IPS-20b (cell line): Measurements from ENCODE around the gene NRG4.

Experiments used
- H3K27ac ChIP-seq: one replicate; pipeline ENCODE4 v1.5.1; 2013; ENCODE audit warnings: low read length
- H3K27me3 ChIP-seq: 2 replicates; pipeline ENCODE4 v1.6.1; 2013; ENCODE audit warnings: mild to moderate bottlenecking, low read length, inconsistent platforms; ENCODE audit not compliant: insufficient read depth
- H3K36me3 ChIP-seq: 2 replicates; pipeline ENCODE4 v1.6.1; 2013; ENCODE audit warnings: low read depth, mild to moderate bottlenecking, inconsistent platforms, low read length, moderate library complexity; ENCODE audit not compliant: insufficient read depth
- H3K4me1 ChIP-seq: 2 replicates; pipeline ENCODE4 v1.6.1; 2013; ENCODE audit warnings: mild to moderate bottlenecking, control low read depth, inconsistent platforms, low read length, moderate library complexity; ENCODE audit not compliant: insufficient read depth
- H3K4me3 ChIP-seq: 2 replicates; pipeline ENCODE4 v1.5.1; 2013; ENCODE audit warnings: mild to moderate bottlenecking, low read length, inconsistent platforms
- H3K9ac ChIP-seq: 2 replicates; pipeline ENCODE4 v1.6.1; 2013; ENCODE audit warnings: low read depth, mild to moderate bottlenecking, inconsistent platforms, low read length, moderate library complexity
- H3K9me3 ChIP-seq: 2 replicates; pipeline ENCODE4 v1.6.1; 2013; ENCODE audit warnings: mild to moderate bottlenecking, low read depth, low read length, inconsistent platforms; ENCODE audit not compliant: insufficient read depth

The NRG4 gene

GRCh38 chr15:75891895-75892294, 120.3 kb downstream of the NRG4 start:
- Histone ChIP-seq H3K9ac (no peak overlapping the region), H3K27me3 (no peaks in the 10 kb centered on the region), H3K4me1 (no peaks in the 10 kb centered on the region), H3K27ac (no peak overlapping the region), H3K4me3 (no peak overlapping the region), H3K9me3 (no peaks in the 10 kb centered on the region), H3K36me3 (peaks cover 68% of the 10 kb centered on the region)
